K562 (cell line): Measurements from ENCODE around the gene COL10A1. TPM values are rescaled to one million over a fixed set of nuclear protein-coding genes. Genes with fewer than 3 reads are reported as not detected.

ENCODE experiments used
- ATAC-seq: fragments of 200-7000 bp; cut with Tn5 transposase; 3 replicates; pipeline ENCODE4 v1.9.1; 2020; ENCODE audit warnings: moderate library complexity
- BruUV-seq: library from RNA; stranded (reverse); fragments of 400-500 nt; replicated peaks from 2 replicates; lab custom pipeline; 2021; lab: Mats Ljungman, UMichigan
- CTCF ChIA-PET: fragments of 300-600 bp; formaldehyde crosslinking; extraction: SDS; loops from one replicate; lab custom pipeline; 2021; ENCODE audit warnings: low intra/inter-chr PET ratio; lab: Yijun Ruan, JAX
- POLR2A ChIA-PET: fragments of 300-600, 350-650 bp; sonication (Branson Sonifier 250); formaldehyde crosslinking; extraction: SDS; loops from one replicate; lab custom pipeline; 2021; ENCODE audit warnings: antibody characterized with exemption, inconsistent platforms; lab: Yijun Ruan, JAX
- DNase-seq, 4 experiments: peaks; one replicate each; pipeline versions ENCODE4 v3.0.0 to v3.0.0-alpha.2; 2011 to 2018; ENCODE audit warnings: low spot score in 3 of 4, mixed read lengths in 3 of 4; ENCODE audit errors: extremely low read depth in 1 of 4
- FAIRE-seq: peaks from 2 replicates; lab custom pipeline; 2011; peaks lifted over from hg19 to GRCh38; lab: Jason Lieb, UNC
- H2AFZ ChIP-seq: 2 replicates; pipeline ENCODE4 v1.6.0; 2011; ENCODE audit warnings: low read depth, low read length, control low read depth, inconsistent platforms
- H3K27ac ChIP-seq: fragments of 200-600 bp; 3 replicates; pipeline ENCODE4 v1.8.0; 2011; ENCODE audit warnings: low read depth, mild to moderate bottlenecking, control low read depth, inconsistent platforms, low read length, moderate library complexity, mixed read lengths; ENCODE audit errors: extremely low read depth
- H3K27me3 ChIP-seq, 2 experiments: fragments of 300-600 bp in 1 of 2; 2 replicates in 1 of 2; 3 replicates in 1 of 2; pipeline versions ENCODE4 v1.6.0 to v1.8.0; 2011; ENCODE audit warnings: inconsistent platforms in 2 of 2, low read length in 2 of 2, mild to moderate bottlenecking in 1 of 2, mixed read lengths in 1 of 2, moderate library complexity in 1 of 2; ENCODE audit not compliant: control insufficient read depth in 2 of 2, insufficient read depth in 2 of 2
- H3K36me3 ChIP-seq: fragments of 300-600 bp; 3 replicates; pipeline ENCODE4 v1.8.0; 2011; ENCODE audit warnings: mild to moderate bottlenecking, low read length, inconsistent platforms; ENCODE audit not compliant: control insufficient read depth, insufficient read depth
- H3K4me1 ChIP-seq, 2 experiments: fragments of 200-600 bp in 1 of 2; replicated peaks in 1 of 2; 2 replicates in 1 of 2; 3 replicates in 1 of 2; pipeline versions ENCODE4 v1.5.1 to v1.8.0; 2011; ENCODE audit warnings: inconsistent platforms in 2 of 2, low read length in 2 of 2, mild to moderate bottlenecking in 1 of 2, mixed read lengths in 1 of 2, moderate library complexity in 1 of 2; ENCODE audit not compliant: control insufficient read depth in 2 of 2, insufficient read depth in 2 of 2
- H3K4me2 ChIP-seq: 2 replicates; pipeline ENCODE4 v1.6.1; 2011; ENCODE audit warnings: low read length, control low read depth, inconsistent platforms, mixed read lengths; ENCODE audit not compliant: insufficient read depth
- H3K4me3 ChIP-seq: fragments of 200-600 bp; sonication (generic), shearing (Covaris generic); 2 replicates; pipeline ENCODE4 v1.5.1; 2016; ENCODE audit warnings: control low read depth, inconsistent platforms
- H3K79me2 ChIP-seq: fragments of 200-600 bp; 3 replicates; pipeline ENCODE4 v1.8.0; 2011; ENCODE audit warnings: low read length, inconsistent platforms; ENCODE audit not compliant: control insufficient read depth, insufficient read depth
- H3K9ac ChIP-seq, 2 experiments: 2 replicates each; pipeline versions ENCODE4 v1.6.0 to v1.6.1; 2011; ENCODE audit warnings: low read depth in 2 of 2, low read length in 2 of 2, control low read depth in 1 of 2, inconsistent platforms in 1 of 2, mild to moderate bottlenecking in 1 of 2, mixed read lengths in 1 of 2; ENCODE audit not compliant: insufficient read depth in 1 of 2
- H3K9me1 ChIP-seq: one replicate; pipeline ENCODE4 v1.6.0; 2011; ENCODE audit warnings: inconsistent platforms, mild to moderate bottlenecking, low read length, moderate library complexity; ENCODE audit not compliant: control insufficient read depth, insufficient read depth
- H3K9me3 ChIP-seq: replicated peaks from 2 replicates; pipeline ENCODE4 v1.5.1; 2011; ENCODE audit warnings: low read depth, low read length, inconsistent platforms; ENCODE audit not compliant: control insufficient read depth, insufficient read depth
- H4K20me1 ChIP-seq: replicated peaks from 2 replicates; pipeline ENCODE4 v1.6.1; 2011; ENCODE audit warnings: low read length, inconsistent platforms, mixed read lengths; ENCODE audit not compliant: control insufficient read depth, insufficient read depth
- DDX20 ChIP-seq: fragments of 450-650 bp; IDR thresholded peaks from 2 replicates; pipeline ENCODE4 v1.6.1; 2016; ENCODE audit warnings: missing genetic modification characterization, low read depth, mild to moderate bottlenecking, missing compliant biosample characterization, moderate library complexity
- ELF1 ChIP-seq: fragments of 200-800 bp; sonication (Bioruptor generic); IDR thresholded peaks from 2 replicates; pipeline ENCODE4 v1.6.1; 2016; ENCODE audit warnings: missing genetic modification characterization, missing compliant biosample characterization
- FOS ChIP-seq: IDR thresholded peaks from 3 replicates; pipeline ENCODE4 v1.6.1; 2011; ENCODE audit not compliant: insufficient read length; ENCODE audit errors: extremely low read depth
- KDM1A ChIP-seq, 2 experiments: fragments of 450-650 bp; IDR thresholded peaks; 2 replicates each; pipeline ENCODE4 v1.6.1; 2016; ENCODE audit warnings: mild to moderate bottlenecking in 2 of 2
- KDM4B ChIP-seq, 2 experiments: fragments of 450-650 bp in 1 of 2; sonication (generic) in 1 of 2; IDR thresholded peaks; 2 replicates each; pipeline ENCODE4 v1.6.1; 2016 to 2017; ENCODE audit warnings: borderline replicate concordance in 2 of 2, antibody characterized with exemption in 1 of 2, low read depth in 1 of 2, mild to moderate bottlenecking in 1 of 2
- RFX7 ChIP-seq: fragments of 250-450 bp; sonication (Bioruptor Pico); IDR thresholded peaks from 2 replicates; pipeline ENCODE4 v1.5.1; 2021; ENCODE audit warnings: mild to moderate bottlenecking
- ZFPM2 ChIP-seq: fragments of 250-450 bp; sonication (Bioruptor Pico); IDR thresholded peaks from 2 replicates; pipeline ENCODE4 v1.5.1; 2022; ENCODE audit warnings: mild to moderate bottlenecking
- ZNF212 ChIP-seq: fragments of 450-650 bp; formaldehyde crosslinking; IDR thresholded peaks from 2 replicates; pipeline ENCODE4 v1.4.0; 2020; ENCODE audit warnings: mild to moderate bottlenecking
- WGBS: fragments of 100-300 bp; shearing (Covaris generic); methylation state at CpG from one replicate; pipeline ENCODE4 v1.1.6; 2016; ENCODE audit warnings: low coverage, mixed read lengths; ENCODE audit not compliant: insufficient coverage; ENCODE audit errors: missing lambda C conversion rate; 5-methylcytosine and 5-hydroxymethylcytosine counted together
- in situ Hi-C: fragments of 300-500 bp; cut with MboI; formaldehyde crosslinking; loops from 4 replicates; pipeline ENCODE4 v1.15.0; 2018; ENCODE audit warnings: inconsistent platforms, mixed read lengths
- intact Hi-C: fragments of 100-400 bp; cut with micrococcal nuclease; formaldehyde crosslinking; loops from 2 replicates; pipeline ENCODE4 v1.14.2; 2022
- polyA plus RNA-seq, 8 experiments: library from polyadenylated mRNA; depleted of rRNA in 4 of 8; stranded (reverse) in 5 of 8; unstranded in 3 of 8; fragments of >200 nt; fragmentation: Nextera tagmentation in 2 of 8; fragmentation: Illumina TruSeq in 1 of 8; extraction: Ambion mirVana in 2 of 8; extraction: Trizol in 1 of 8; gene quantifications; 2 replicates each; pipeline versions ENCODE4 v1.2.1 to v1.2.3, GENCODE V29; 2011 to 2014; ENCODE audit warnings: inconsistent platforms in 1 of 8, missing spikeins in 1 of 8
- total RNA-seq, 7 experiments: library from RNA; depleted of rRNA in 6 of 7; stranded (reverse); fragments of >200 nt in 6 of 7; fragmentation: Illumina TruSeq in 2 of 7; extraction: Trizol in 2 of 7; gene quantifications; 2 replicates each; pipeline versions ENCODE4 v1.2.1 to v1.2.3, GENCODE V29; 2011 to 2021; ENCODE audit warnings: low replicate concordance in 1 of 7
- TF ChIP-seq, protein P1 (sequence below): fragments of 450-650 bp; IDR thresholded peaks from 2 replicates; pipeline ENCODE4 v1.6.1; 2016; ENCODE audit warnings: low read depth, mild to moderate bottlenecking, moderate library complexity
- TF ChIP-seq, protein P2 (sequence below): fragments of 450-650 bp; formaldehyde crosslinking; conservative IDR thresholded peaks from 2 replicates; pipeline ENCODE4 v1.4.0; 2022; ENCODE audit warnings: mild to moderate bottlenecking, missing genetic modification characterization
- TF ChIP-seq, protein P3 (sequence below): fragments of 450-650 bp; IDR thresholded peaks from 2 replicates; pipeline ENCODE4 v1.6.1; 2016

Gene COL10A1
- total and polyA plus RNA-seq, 9 of the 15 experiments (the other 6 are each of a cell fraction or from before 2014, with no cell fraction given) = 0.06 to 0.08 TPM; not detected in 7

DNA sequence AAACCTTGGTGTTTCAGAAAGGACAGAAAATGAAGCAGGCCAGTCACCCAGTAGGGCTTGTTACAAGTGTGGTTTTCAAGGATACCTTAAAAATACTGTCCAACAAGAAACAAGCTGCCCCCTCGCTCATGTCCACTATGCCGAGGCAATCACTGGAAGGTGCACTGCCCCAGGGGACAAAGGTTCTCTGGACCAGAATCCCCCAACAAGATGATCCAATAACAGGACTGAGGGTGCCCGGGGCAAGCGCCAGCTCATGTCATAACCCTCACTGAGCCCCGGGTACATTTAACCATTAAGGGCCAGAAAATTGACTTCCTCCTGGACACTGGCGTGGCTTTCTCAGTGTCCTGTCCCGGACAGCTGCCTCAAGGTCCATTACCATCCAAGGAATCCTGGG is 31.9 kb downstream of the COL10A1 start:
- in situ Hi-C loops = no loop called here
- H3K27me3 ChIP-seq = no peaks in the 10 kb centered on the region
- H3K9ac ChIP-seq = no peak overlapping the region
- peaks cover 9% of the 10 kb centered on the region for H3K9me3 ChIP-seq
- DNase-seq = no peak
- WGBS = 21% methylated on average over 7 of the region's 7 CpGs
- intact Hi-C loops = no loop called here
- H3K4me2 ChIP-seq = no peak overlapping the region
- no peak for FAIRE-seq
- no peak for ATAC-seq
- no peak overlapping the region for H3K27ac ChIP-seq
- H3K36me3 ChIP-seq = no peaks in the 10 kb centered on the region
- TF ChIP-seq KDM4B (IDR thresholded peaks at IDR 0.05; ENCODE audit: borderline replicate concordance in 2 of 2, low read depth in 1 of 2) (no peak), ELF1 (tag) (no peak)
- no peaks in the 10 kb centered on the region; a peak in 1 of 5 replicates for H3K4me1 ChIP-seq
- no peak overlapping the region for H2AFZ ChIP-seq
- CTCF ChIA-PET = no interaction called here
- H3K79me2 ChIP-seq = no peaks in the 10 kb centered on the region
- H4K20me1 ChIP-seq = no peaks in the 10 kb centered on the region
- POLR2A ChIA-PET = no interaction called here
- no TSS peak for BruUV-seq
- no peaks in the 10 kb centered on the region for H3K9me1 ChIP-seq
- no peak overlapping the region for H3K4me3 ChIP-seq

DNA sequence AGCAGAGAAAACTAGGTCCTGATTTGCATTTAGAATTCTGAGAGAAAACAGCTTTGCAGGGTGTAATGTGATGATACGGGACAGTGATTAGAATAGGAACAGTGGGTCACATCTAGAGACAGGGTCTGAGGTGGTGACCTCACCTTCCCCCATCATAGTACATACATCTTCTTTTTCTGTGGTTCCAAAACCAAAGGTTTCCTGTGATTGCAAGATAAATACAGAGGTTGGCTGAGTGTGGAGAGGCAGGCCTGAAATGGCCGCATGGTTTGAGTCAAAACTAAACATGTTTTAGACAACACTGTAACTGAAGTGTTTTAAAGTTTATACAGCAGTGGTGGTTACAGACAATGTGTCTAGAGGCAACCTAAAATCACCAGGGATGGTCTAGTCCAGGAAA is 35.7 kb downstream of the COL10A1 start:
- BruUV-seq = no TSS peak
- no peaks in the 10 kb centered on the region for H3K36me3 ChIP-seq
- no peaks in the 10 kb centered on the region for H3K9me1 ChIP-seq
- H3K4me2 ChIP-seq = no peak overlapping the region
- ChIA-PET CTCF (no interaction called here), POLR2A (no interaction called here)
- DNase-seq = no peak
- no peaks in the 10 kb centered on the region; a peak in 1 of 5 replicates for H3K27me3 ChIP-seq
- H3K79me2 ChIP-seq = no peaks in the 10 kb centered on the region
- ATAC-seq = no peak
- FAIRE-seq = no peak
- H3K9me3 ChIP-seq = no peaks in the 10 kb centered on the region
- WGBS = 20% methylated on average over 2 of the region's 2 CpGs
- no peak overlapping the region for H2AFZ ChIP-seq
- in situ Hi-C loops = no loop called here
- intact Hi-C loops = no loop called here
- H4K20me1 ChIP-seq = no peaks in the 10 kb centered on the region
- H3K9ac ChIP-seq = no peak overlapping the region
- H3K4me1 ChIP-seq = no peaks in the 10 kb centered on the region
- no peak overlapping the region for H3K4me3 ChIP-seq
- no peak overlapping the region for H3K27ac ChIP-seq
- TF ChIP-seq, protein P1, sequence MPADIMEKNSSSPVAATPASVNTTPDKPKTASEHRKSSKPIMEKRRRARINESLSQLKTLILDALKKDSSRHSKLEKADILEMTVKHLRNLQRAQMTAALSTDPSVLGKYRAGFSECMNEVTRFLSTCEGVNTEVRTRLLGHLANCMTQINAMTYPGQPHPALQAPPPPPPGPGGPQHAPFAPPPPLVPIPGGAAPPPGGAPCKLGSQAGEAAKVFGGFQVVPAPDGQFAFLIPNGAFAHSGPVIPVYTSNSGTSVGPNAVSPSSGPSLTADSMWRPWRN = no peak
- TF ChIP-seq KDM1A (IDR thresholded peaks at IDR 0.05) (no peak), ZFPM2 (CRISPR knock-in tag) (no peak), FOS (no peak), ZNF212 (CRISPR knock-in tag) (no peak), DDX20 (tag) (no peak), RFX7 (no peak)
- TF ChIP-seq, protein P2, sequence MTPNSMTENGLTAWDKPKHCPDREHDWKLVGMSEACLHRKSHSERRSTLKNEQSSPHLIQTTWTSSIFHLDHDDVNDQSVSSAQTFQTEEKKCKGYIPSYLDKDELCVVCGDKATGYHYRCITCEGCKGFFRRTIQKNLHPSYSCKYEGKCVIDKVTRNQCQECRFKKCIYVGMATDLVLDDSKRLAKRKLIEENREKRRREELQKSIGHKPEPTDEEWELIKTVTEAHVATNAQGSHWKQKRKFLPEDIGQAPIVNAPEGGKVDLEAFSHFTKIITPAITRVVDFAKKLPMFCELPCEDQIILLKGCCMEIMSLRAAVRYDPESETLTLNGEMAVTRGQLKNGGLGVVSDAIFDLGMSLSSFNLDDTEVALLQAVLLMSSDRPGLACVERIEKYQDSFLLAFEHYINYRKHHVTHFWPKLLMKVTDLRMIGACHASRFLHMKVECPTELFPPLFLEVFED = no peak
- TF ChIP-seq, protein P3, sequence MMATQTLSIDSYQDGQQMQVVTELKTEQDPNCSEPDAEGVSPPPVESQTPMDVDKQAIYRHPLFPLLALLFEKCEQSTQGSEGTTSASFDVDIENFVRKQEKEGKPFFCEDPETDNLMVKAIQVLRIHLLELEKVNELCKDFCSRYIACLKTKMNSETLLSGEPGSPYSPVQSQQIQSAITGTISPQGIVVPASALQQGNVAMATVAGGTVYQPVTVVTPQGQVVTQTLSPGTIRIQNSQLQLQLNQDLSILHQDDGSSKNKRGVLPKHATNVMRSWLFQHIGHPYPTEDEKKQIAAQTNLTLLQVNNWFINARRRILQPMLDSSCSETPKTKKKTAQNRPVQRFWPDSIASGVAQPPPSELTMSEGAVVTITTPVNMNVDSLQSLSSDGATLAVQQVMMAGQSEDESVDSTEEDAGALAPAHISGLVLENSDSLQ = no peak
